Endodermal cell (in vitro differentiated cells): ENCODE data around the gene RRM2. TPM values are rescaled to one million over a fixed set of nuclear protein-coding genes. Genes with fewer than 3 reads are reported as not detected.

Experiments
- DNase-seq: peaks from one replicate; pipeline ENCODE4 v3.0.0-alpha.2; 2017
- H3K27ac ChIP-seq: 2 replicates; pipeline ENCODE4 v1.5.1; 2013; ENCODE audit warnings: mild to moderate bottlenecking, low read depth, low read length, moderate library complexity
- H3K27me3 ChIP-seq: 2 replicates; pipeline ENCODE4 v1.6.1; 2013; ENCODE audit warnings: mild to moderate bottlenecking, low read length, moderate library complexity; ENCODE audit not compliant: insufficient read depth, control insufficient read depth, poor library complexity, severe bottlenecking
- H3K36me3 ChIP-seq: 2 replicates; pipeline ENCODE4 v1.7.0; 2013; ENCODE audit warnings: mild to moderate bottlenecking, low read length, moderate library complexity; ENCODE audit not compliant: control insufficient read depth, insufficient read depth
- H3K4me1 ChIP-seq: one replicate; pipeline ENCODE4 v1.7.0; 2013; ENCODE audit warnings: low read length; ENCODE audit not compliant: control insufficient read depth, insufficient read depth
- H3K4me3 ChIP-seq: 2 replicates; pipeline ENCODE4 v1.5.1; 2013; ENCODE audit warnings: mild to moderate bottlenecking, low read length, moderate library complexity
- H3K9ac ChIP-seq: 2 replicates; pipeline ENCODE4 v1.6.1; 2013; ENCODE audit warnings: mild to moderate bottlenecking, low read length, moderate library complexity; ENCODE audit not compliant: poor library complexity, severe bottlenecking; ENCODE audit errors: extremely low read depth
- H3K9me3 ChIP-seq: 2 replicates; pipeline ENCODE4 v1.6.1; 2013; ENCODE audit warnings: mild to moderate bottlenecking, low read length, moderate library complexity; ENCODE audit not compliant: control insufficient read depth
- H3K27ac Mint-ChIP-seq: 2 replicates; pipeline ENCODE4 v1.8.0; 2020; ENCODE audit warnings: mixed read lengths
- H3K27me3 Mint-ChIP-seq: 2 replicates; pipeline ENCODE4 v1.8.0; 2021; ENCODE audit warnings: mild to moderate bottlenecking, mixed read lengths; ENCODE audit not compliant: insufficient read depth
- H3K36me3 Mint-ChIP-seq: 2 replicates; pipeline ENCODE4 v1.8.0; 2020; ENCODE audit warnings: low read depth, mixed read lengths
- H3K4me1 Mint-ChIP-seq: 2 replicates; pipeline ENCODE4 v1.8.0; 2020; ENCODE audit warnings: mixed read lengths
- H3K4me3 Mint-ChIP-seq: 2 replicates; pipeline ENCODE4 v1.8.0; 2020; ENCODE audit warnings: mild to moderate bottlenecking, moderate library complexity, mixed read lengths
- H3K9me3 Mint-ChIP-seq: 2 replicates; pipeline ENCODE4 v1.8.0; 2020; ENCODE audit warnings: mild to moderate bottlenecking, mixed read lengths
- CTCF ChIP-seq: fragments of 200-600 bp; sonication (generic); conservative IDR thresholded peaks from 2 replicates; pipeline ENCODE4 v1.5.0; 2021; ENCODE audit warnings: antibody characterized with exemption, mild to moderate bottlenecking
- WGBS, 2 experiments: methylation state at CpG; one replicate each; pipeline versions ENCODE4 v1.1.5 to v1.1.7; 2013; ENCODE audit warnings: missing lambda C conversion rate in 2 of 2, mixed read lengths in 1 of 2; ENCODE audit not compliant: insufficient coverage in 1 of 2, insufficient read length in 1 of 2; 5-methylcytosine and 5-hydroxymethylcytosine counted together
- long read RNA-seq, 4 experiments: library from polyadenylated mRNA in 2 of 4; library from RNA in 1 of 4; library from capped mRNA in 1 of 4; stranded (forward) in 3 of 4; unstranded in 1 of 4; transcript quantifications; one replicate each; pipeline ENCODE4 v2.0.0, GENCODE V29; 2020 to 2021; ENCODE audit warnings: inconsistent platforms in 1 of 4
- polyA plus RNA-seq, 2 experiments: library from polyadenylated mRNA; stranded (reverse); fragments of 50-300 nt; gene quantifications; one replicate each; pipeline ENCODE4 v1.2.3, GENCODE V29; 2013
- total RNA-seq, 2 donors: library from RNA; stranded (reverse); fragmentation: NEBNext Ultra II Directional in 1 of 2; extraction: Animal tissue kit (Norgen Biotek cat#: 25700) in 1 of 2; gene quantifications; 2 replicates in 1 of 2; 3 replicates in 1 of 2; pipeline ENCODE4 v1.2.1, GENCODE V29; 2021

The RRM2 gene
- total RNA-seq = 100 to 1,000 TPM; 142 to 157 TPM
- 152 TPM for polyA plus RNA-seq (2013, experiment 1 of 2)
- polyA plus RNA-seq (2013, experiment 2 of 2) = 130 TPM
- long read RNA-seq, experiment 1, transcript RRM2-202 (10 exons, 3,673 nt) = major isoform, 41 of 63 reads
- long read RNA-seq, experiment 1, partial matches to known transcripts = 19 of 63 reads
- long read RNA-seq, experiment 1, other reads (novel, unspliced or antisense) = 3 of 63 reads
- long read RNA-seq, experiment 2, transcript RRM2-202 (10 exons, 3,673 nt) = major isoform, 167 of 188 reads
- long read RNA-seq, experiment 2, partial matches to known transcripts = 14 of 188 reads
- long read RNA-seq, experiment 2, other reads (novel, unspliced or antisense) = 6 of 188 reads
- long read RNA-seq, experiment 3, transcript RRM2-202 (10 exons, 3,673 nt) = major isoform, 1,075 of 1,141 reads
- long read RNA-seq, experiment 3, partial matches to known transcripts = 55 of 1,141 reads
- long read RNA-seq, experiment 3, other reads (novel, unspliced or antisense) = 10 of 1,141 reads
- long read RNA-seq, experiment 4, transcript RRM2-202 (10 exons, 3,673 nt) = major isoform, 269 of 288 reads
- long read RNA-seq, experiment 4, partial matches to known transcripts = 17 of 288 reads
- long read RNA-seq, experiment 4, other reads (novel, unspliced or antisense) = 2 of 288 reads

- Histone ChIP-seq H3K27ac (peak within 1 kb of the TSS; percentile 91), H3K27me3 (no peaks in the 10 kb centered on the region), H3K4me1 (peaks cover 4% of the 10 kb centered on the region), H3K4me3 (peak within 1 kb of the TSS; percentile 90), H3K9ac (peak within 1 kb of the TSS; percentile 74), H3K9me3 (no peaks in the 10 kb centered on the region), H3K36me3 (peaks cover 34% of the 10 kb centered on the region)
- Mint-ChIP-seq H3K27ac (peak within 1 kb of the TSS; percentile 97), H3K27me3 (no peaks in the 10 kb centered on the region), H3K36me3 (peaks cover 37% of the 10 kb centered on the region), H3K4me3 (peak within 1 kb of the TSS; percentile 90), H3K4me1 (peaks cover 13% of the 10 kb centered on the region), H3K9me3 (no peaks in the 10 kb centered on the region)
- 0 to 1% methylated on average over 40 to 81 of the region's 81 CpGs for WGBS, 2 experiments
- peak; percentile 98 for DNase-seq
- no peak for TF ChIP-seq CTCF
These were observed at the start of gene RRM2 for GRCh38 chr2:10122500-10123280. Gene RRM2, plus strand, starts transcription at chr2:10122739. Its CDS starts 60 bp downstream, at chr2:10122799.

DNA sequence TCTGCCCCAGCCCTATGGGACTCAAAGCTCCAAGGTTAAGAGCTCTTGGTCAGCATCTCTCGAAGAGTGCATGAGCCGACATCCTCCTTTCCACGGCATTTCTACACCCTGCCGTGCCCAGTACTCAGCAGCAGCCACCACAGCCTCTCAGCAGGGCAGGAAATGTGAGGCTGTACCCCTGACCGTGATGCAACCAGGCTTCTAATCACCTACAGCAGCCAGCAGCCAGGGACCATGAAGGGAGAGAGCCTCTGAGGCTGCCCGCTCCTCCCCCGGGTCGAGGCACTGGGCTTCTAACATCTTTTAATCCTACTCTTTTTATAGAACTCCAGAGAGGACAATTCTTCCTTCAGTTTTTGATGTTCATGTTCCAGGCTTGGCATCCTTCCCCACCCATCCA is 48.8 kb upstream of the RRM2 start:
- Mint-ChIP-seq H3K4me1 (peaks cover 6% of the 10 kb centered on the region), H3K9me3 (no peaks in the 10 kb centered on the region), H3K27me3 (peaks cover 41% of the 10 kb centered on the region), H3K4me3 (no peak overlapping the region), H3K36me3 (no peaks in the 10 kb centered on the region), H3K27ac (no peak overlapping the region)
- H3K9ac ChIP-seq = no peak overlapping the region
- H3K9me3 ChIP-seq = no peaks in the 10 kb centered on the region
- H3K27ac ChIP-seq = no peak overlapping the region
- WGBS, 2 experiments = 68 to 85% methylated on average over 5 to 8 of the region's 8 CpGs
- H3K4me1 ChIP-seq = no peaks in the 10 kb centered on the region
- H3K4me3 ChIP-seq = no peak overlapping the region
- no peak for DNase-seq
- no peaks in the 10 kb centered on the region for H3K36me3 ChIP-seq
- peaks cover 43% of the 10 kb centered on the region for H3K27me3 ChIP-seq
- TF ChIP-seq CTCF = no peak

DNA sequence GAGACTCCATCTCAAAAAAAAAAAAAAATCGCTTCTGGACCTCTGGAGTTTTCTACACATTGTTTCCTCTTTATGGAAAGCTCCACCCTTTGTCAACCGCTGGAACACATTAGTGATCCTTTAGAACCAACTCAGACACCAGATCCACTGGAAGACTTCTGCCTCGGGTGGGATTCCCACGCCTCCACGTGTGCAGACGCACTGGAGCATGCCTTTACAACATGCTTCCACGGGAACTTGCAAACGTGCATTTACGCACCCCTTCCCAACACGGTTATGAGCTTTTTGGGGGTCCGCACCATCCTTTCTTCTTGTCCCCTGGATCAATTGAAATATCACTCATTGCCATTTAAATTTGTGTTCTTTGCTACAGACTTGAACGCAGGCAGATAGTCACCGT is 47.4 kb upstream of the RRM2 start:
- no peaks in the 10 kb centered on the region for H3K36me3 ChIP-seq
- no peak for TF ChIP-seq CTCF
- H3K9me3 Mint-ChIP-seq = no peaks in the 10 kb centered on the region
- H3K36me3 Mint-ChIP-seq = no peaks in the 10 kb centered on the region
- H3K27me3 Mint-ChIP-seq = peaks cover 47% of the 10 kb centered on the region
- no peak for DNase-seq
- no peaks in the 10 kb centered on the region for H3K4me1 ChIP-seq
- no peak overlapping the region for H3K27ac ChIP-seq
- no peak overlapping the region for H3K4me3 Mint-ChIP-seq
- H3K9me3 ChIP-seq = no peaks in the 10 kb centered on the region
- H3K27ac Mint-ChIP-seq = no peak overlapping the region
- H3K9ac ChIP-seq = no peak overlapping the region
- peaks cover 54% of the 10 kb centered on the region for H3K27me3 ChIP-seq
- H3K4me3 ChIP-seq = no peak overlapping the region
- H3K4me1 Mint-ChIP-seq = peaks cover 8% of the 10 kb centered on the region
- WGBS, 2 experiments = 82 to 83% methylated on average over 13 of the region's 13 CpGs
